Measurements from ENCODE around the gene TNRC6C.

DNA sequence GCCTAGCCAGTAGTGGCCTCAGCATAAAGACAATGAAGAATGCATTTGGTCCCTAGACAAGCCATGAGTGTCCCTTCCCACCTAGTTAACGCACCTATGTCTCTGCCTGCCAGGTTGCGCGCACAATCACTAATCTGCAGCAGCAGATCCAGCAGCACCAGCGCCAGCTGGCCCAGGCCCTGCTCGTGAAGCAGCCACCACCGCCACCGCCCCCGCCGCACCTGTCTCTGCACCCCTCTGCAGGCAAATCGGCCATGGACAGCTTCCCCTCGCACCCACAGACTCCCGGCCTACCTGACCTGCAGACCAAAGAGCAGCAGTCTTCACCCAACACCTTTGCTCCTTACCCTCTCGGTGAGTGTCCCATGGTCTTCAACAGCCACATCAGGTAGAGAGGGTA, 128.2 kb downstream of the TNRC6C start:
- TF ChIP-seq, protein P1, sequence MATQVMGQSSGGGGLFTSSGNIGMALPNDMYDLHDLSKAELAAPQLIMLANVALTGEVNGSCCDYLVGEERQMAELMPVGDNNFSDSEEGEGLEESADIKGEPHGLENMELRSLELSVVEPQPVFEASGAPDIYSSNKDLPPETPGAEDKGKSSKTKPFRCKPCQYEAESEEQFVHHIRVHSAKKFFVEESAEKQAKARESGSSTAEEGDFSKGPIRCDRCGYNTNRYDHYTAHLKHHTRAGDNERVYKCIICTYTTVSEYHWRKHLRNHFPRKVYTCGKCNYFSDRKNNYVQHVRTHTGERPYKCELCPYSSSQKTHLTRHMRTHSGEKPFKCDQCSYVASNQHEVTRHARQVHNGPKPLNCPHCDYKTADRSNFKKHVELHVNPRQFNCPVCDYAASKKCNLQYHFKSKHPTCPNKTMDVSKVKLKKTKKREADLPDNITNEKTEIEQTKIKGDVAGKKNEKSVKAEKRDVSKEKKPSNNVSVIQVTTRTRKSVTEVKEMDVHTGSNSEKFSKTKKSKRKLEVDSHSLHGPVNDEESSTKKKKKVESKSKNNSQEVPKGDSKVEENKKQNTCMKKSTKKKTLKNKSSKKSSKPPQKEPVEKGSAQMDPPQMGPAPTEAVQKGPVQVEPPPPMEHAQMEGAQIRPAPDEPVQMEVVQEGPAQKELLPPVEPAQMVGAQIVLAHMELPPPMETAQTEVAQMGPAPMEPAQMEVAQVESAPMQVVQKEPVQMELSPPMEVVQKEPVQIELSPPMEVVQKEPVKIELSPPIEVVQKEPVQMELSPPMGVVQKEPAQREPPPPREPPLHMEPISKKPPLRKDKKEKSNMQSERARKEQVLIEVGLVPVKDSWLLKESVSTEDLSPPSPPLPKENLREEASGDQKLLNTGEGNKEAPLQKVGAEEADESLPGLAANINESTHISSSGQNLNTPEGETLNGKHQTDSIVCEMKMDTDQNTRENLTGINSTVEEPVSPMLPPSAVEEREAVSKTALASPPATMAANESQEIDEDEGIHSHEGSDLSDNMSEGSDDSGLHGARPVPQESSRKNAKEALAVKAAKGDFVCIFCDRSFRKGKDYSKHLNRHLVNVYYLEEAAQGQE (IDR thresholded peaks at IDR 0.05): no peak
- TF ChIP-seq TAF1 (conservative IDR thresholded peaks at IDR 0.05) (no peak), JUND (IDR thresholded peaks at IDR 0.05) (no peak), CTCF (IDR thresholded peaks at IDR 0.05; ENCODE audit: low read depth, low read length, missing input control) (no peak), MAX (IDR thresholded peaks at IDR 0.05) (no peak), HNF4G (IDR thresholded peaks at IDR 0.05) (no peak), RAD21 (IDR thresholded peaks at IDR 0.05) (no peak)
